ENCODE measurements around the gene FLVCR2. TPM values are rescaled to one million over a fixed set of nuclear protein-coding genes. Genes with fewer than 3 reads are reported as not detected.
A peak's percentile ranks its signal among the peaks of the same experiment; 100 is the strongest.

Gene FLVCR2
- total RNA-seq, 4 donors from 2014 or later = 11.8 to 24.3 (median 16.7) TPM

DNA sequence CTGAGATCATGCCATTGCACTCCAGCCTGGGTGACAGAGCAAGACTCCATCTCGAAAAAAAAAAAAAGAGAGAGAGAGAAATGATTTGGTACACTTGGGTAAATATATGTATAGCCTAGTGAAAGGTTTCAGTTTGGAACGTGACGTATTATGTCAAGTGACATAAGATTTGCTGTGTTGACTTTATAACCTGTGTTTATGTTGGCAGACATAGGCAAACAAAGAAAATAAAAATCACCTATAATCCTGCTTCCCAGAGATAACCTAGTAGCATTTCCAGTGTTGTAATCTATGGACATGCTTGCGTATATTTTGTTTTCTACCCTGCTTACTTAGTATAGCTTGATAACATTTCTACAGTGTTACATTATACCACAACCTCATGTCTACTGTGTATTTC lies 65.6 kb downstream of the FLVCR2 start:
- no peak overlapping the region for H3K4me3 ChIP-seq (ENCODE audit: low read depth, poor library complexity, severe bottlenecking)

DNA sequence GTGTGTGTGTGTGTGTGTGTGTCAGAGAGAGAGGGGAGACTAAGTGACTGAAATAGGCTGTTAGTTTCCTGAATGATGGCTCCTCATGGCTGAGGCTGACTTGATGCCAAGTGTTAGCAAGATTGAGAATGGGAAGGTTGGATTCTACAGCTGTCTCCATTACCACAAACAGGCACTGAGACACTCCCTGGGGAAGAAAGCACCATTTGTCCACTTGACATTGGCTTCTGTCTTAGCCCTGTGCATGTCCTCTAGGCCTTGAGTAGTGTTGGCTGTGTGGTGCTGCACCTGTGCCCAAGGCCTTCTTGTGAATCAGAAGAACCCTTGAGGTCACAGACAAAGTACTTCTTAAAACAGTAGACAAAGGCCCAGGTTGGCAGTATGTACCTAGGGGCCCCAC lies 66.6 kb downstream of the FLVCR2 start:
- intact Hi-C loops (cut with DNase I; ENCODE audit: low total_unique reads) = no loop called here
- no peak for DNase-seq (ENCODE audit: low spot score in 2 of 2)

More for the DNA sequence above, 65.6 kb downstream of the FLVCR2 start:
- intact Hi-C loops (cut with DNase I; ENCODE audit: low total_unique reads) = no loop called here
- DNase-seq (ENCODE audit: low spot score in 2 of 2) = no peak
- WGBS, 2 donors = 59 to 63% methylated on average over 4 of the region's 4 CpGs
- TF ChIP-seq, protein P1, sequence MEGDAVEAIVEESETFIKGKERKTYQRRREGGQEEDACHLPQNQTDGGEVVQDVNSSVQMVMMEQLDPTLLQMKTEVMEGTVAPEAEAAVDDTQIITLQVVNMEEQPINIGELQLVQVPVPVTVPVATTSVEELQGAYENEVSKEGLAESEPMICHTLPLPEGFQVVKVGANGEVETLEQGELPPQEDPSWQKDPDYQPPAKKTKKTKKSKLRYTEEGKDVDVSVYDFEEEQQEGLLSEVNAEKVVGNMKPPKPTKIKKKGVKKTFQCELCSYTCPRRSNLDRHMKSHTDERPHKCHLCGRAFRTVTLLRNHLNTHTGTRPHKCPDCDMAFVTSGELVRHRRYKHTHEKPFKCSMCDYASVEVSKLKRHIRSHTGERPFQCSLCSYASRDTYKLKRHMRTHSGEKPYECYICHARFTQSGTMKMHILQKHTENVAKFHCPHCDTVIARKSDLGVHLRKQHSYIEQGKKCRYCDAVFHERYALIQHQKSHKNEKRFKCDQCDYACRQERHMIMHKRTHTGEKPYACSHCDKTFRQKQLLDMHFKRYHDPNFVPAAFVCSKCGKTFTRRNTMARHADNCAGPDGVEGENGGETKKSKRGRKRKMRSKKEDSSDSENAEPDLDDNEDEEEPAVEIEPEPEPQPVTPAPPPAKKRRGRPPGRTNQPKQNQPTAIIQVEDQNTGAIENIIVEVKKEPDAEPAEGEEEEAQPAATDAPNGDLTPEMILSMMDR (IDR thresholded peaks at IDR 0.05) = no peak
- TF ChIP-seq POLR2A (IDR thresholded peaks at IDR 0.05) = no peak

DNA sequence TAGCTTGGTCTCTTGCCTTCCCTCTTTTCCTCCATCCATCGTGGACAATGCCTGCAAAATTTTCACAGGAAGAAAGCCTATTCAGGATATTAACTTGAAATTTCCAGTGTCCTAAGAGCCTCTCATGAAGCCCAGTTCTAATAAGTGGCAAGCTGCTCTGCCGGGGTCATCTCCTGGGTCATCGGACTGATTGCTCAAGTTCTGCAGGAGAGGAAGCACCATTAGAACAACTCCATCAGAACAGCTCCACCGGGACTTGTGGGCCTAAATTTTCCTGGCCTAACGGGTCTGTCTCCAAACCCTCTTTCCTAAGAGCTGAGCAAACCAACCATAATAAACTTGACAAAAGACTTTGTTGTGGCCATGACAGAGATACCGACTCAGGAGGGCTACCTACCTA lies 68.3 kb downstream of the FLVCR2 start:
- intact Hi-C loops (cut with DNase I; ENCODE audit: low total_unique reads) = no loop called here
- no peak for TF ChIP-seq POLR2A (IDR thresholded peaks at IDR 0.05)
- TF ChIP-seq, protein P1 (IDR thresholded peaks at IDR 0.05) = no peak
- no peak overlapping the region for H3K4me3 ChIP-seq (ENCODE audit: low read depth, poor library complexity, severe bottlenecking)
- DNase-seq (ENCODE audit: low spot score in 2 of 2) = no peak
- 84 to 90% methylated on average over 6 of the region's 6 CpGs for WGBS, 2 donors

More for the DNA sequence above, 66.6 kb downstream of the FLVCR2 start:
- H3K4me3 ChIP-seq (ENCODE audit: low read depth, poor library complexity, severe bottlenecking) = no peak overlapping the region
- TF ChIP-seq, protein P1 (IDR thresholded peaks at IDR 0.05) = no peak
- TF ChIP-seq POLR2A (IDR thresholded peaks at IDR 0.05) = no peak

DNA sequence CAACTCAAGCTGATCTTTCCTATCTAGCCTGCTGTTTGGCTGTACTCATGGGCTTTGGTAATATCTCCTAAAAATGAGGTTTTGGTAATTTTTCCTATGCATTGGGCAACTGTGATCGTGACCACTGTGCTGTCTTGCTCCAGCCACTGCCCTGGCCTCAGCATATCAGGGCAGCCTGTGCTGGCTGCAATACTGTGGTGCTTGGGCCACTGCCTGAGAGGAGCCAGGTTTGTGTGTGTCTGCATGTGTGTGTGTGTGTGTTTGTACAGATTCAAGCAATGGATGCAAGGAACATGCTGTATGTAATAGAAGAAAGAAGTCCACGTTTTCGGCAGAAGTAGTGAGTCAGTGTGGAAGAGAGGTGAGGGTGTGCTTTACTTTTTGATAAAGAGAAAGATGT lies 69.2 kb downstream of the FLVCR2 start:
- 82 to 83% methylated on average over 3 of the region's 3 CpGs for whole genome bisulfite sequencing, 2 donors
- no peak overlapping the region for H3K4me3 ChIP-seq (ENCODE audit: low read depth, poor library complexity, severe bottlenecking)
- intact Hi-C loops (cut with DNase I; ENCODE audit: low total_unique reads) = no loop called here
- no peak for TF ChIP-seq POLR2A (IDR thresholded peaks at IDR 0.05)
- TF ChIP-seq, protein P1 (IDR thresholded peaks at IDR 0.05) = no peak
- no peak for DNase-seq (ENCODE audit: low spot score in 2 of 2)

DNA sequence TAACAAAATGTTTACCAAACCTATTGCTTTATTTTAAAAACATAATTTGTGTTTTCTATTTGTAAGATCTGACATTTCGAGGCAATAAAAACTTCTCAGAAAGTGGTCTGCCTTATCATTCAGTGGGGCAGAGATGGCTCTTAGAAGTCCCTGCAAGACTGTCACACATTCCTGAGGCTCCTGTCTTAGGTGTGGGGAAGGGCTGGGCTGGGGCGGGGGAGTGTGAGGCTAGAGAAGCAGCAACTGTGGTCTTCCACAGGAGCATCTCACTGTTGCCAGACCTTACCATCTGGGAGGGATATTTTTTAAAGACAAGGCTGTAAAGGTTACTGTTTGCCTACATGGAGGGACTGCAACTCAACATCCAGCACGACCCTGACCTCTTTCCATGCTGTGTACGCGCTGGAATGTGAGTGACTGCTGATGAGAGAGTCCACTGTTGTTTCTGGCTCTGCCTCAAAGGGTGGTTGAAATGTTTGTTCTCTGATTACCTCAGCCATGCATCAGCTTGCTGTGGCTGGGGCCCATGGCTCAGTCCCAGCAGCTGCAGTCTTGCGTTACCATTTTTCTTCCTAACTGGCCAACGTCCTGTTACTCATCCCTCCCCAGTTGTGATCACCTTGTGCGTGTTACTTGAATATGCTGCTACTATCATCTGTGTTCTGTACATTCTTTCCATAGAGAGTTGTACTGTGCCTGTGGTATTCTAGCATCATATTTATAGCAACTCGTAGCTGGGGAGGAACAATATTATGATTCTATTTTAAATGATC lies 69.8 kb downstream of the FLVCR2 start:
- no peak overlapping the region for H3K4me3 ChIP-seq (ENCODE audit: low read depth, poor library complexity, severe bottlenecking)
- intact Hi-C loops (cut with DNase I; ENCODE audit: low total_unique reads) = no loop called here
- TF ChIP-seq POLR2A (IDR thresholded peaks at IDR 0.05) = no peak
- TF ChIP-seq, protein P1 (IDR thresholded peaks at IDR 0.05) = peak in 1 of 3 donors; percentile 35
- WGBS, 2 donors = 75% methylated on average over 9 of the region's 9 CpGs
- no peak for DNase-seq (ENCODE audit: low spot score in 2 of 2)

DNA sequence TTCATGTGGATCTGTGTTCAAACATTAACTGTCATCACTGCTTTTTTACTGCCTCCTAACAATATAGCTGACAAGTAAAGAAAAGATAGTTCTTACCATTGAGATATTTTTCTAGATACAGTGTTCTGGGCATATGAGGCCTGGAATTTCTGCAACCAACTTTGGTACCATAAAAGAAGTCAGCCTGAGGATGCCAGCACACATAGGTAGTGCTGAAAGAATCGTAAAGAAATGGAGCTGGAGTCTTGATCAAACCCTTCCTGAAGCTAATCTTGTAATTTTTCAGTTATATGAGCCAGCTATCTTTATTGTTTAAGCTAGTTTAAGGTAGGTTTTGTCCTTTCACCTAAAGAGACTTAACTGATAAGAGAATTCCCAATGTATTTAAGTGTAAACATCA lies 70.9 kb downstream of the FLVCR2 start:
- intact Hi-C loops (cut with DNase I; ENCODE audit: low total_unique reads) = no loop called here
- DNase-seq (ENCODE audit: low spot score in 2 of 2) = no peak
- TF ChIP-seq POLR2A (IDR thresholded peaks at IDR 0.05) = no peak
- TF ChIP-seq, protein P1 (IDR thresholded peaks at IDR 0.05) = no peak
- no peak overlapping the region for H3K4me3 ChIP-seq (ENCODE audit: low read depth, poor library complexity, severe bottlenecking)
- WGBS, 2 donors = 97 to 98% methylated on average over 1 of the region's 1 CpG

Measured in lower leg skin (tissue), 4 donors.